Activated T-helper 2 cell treated with anti-CD3 and anti-CD28 coated beads, Interferon-gamma antibody, Interleukin-2, Interleukin-4, amounts not matched to agents 10 μg/mL and 5 μg/mL and 100 μg/mL, durations not matched to agents 14 hours and 24 hours and 36 hours (primary cell): ENCODE results near the gene KCTD6. TPM values are rescaled to one million over a fixed set of nuclear protein-coding genes. Genes with fewer than 3 reads are reported as not detected.

Source experiments
- DNase-seq: peaks from one replicate; pipeline ENCODE4 v3.0.0; 2021; ENCODE audit warnings: low spot score
- H3K27ac Mint-ChIP-seq: one replicate; pipeline ENCODE4 v1.8.0; 2021; ENCODE audit warnings: mixed read lengths
- H3K27me3 Mint-ChIP-seq: one replicate; pipeline ENCODE4 v1.8.0; 2021; ENCODE audit warnings: low read depth, mixed read lengths
- H3K36me3 Mint-ChIP-seq: one replicate; pipeline ENCODE4 v1.8.0; 2021; ENCODE audit warnings: low read depth, mixed read lengths
- H3K4me1 Mint-ChIP-seq: one replicate; pipeline ENCODE4 v1.8.0; 2021; ENCODE audit warnings: low read depth, mixed read lengths
- H3K4me3 Mint-ChIP-seq: one replicate; pipeline ENCODE4 v1.8.0; 2021; ENCODE audit warnings: low read depth, mild to moderate bottlenecking, moderate library complexity, mixed read lengths
- H3K9me3 Mint-ChIP-seq: one replicate; pipeline ENCODE4 v1.8.0; 2021; ENCODE audit warnings: mixed read lengths
- intact Hi-C: fragments of 100-400 bp; cut with micrococcal nuclease; formaldehyde crosslinking; loops from one replicate; pipeline ENCODE4 v1.15.1; 2023
- total RNA-seq: library from RNA; stranded (reverse); gene quantifications from 2 replicates; pipeline ENCODE4 v1.2.3, GENCODE V29; 2022

KCTD6 gene
- total RNA-seq, 1 donor from 2014 or later: 7.2 TPM

GRCh38 chr3:58490860-58491501 is 915 bp upstream of the KCTD6 start:
- peak overlapping the region; percentile 34 for H3K4me3 Mint-ChIP-seq
- H3K27ac Mint-ChIP-seq: no peak overlapping the region
- peaks cover 42% of the 10 kb centered on the region for H3K27me3 Mint-ChIP-seq
- no peak for DNase-seq
- no peaks in the 10 kb centered on the region for H3K36me3 Mint-ChIP-seq
- peaks cover 37% of the 10 kb centered on the region for H3K4me1 Mint-ChIP-seq
- no peaks in the 10 kb centered on the region for H3K9me3 Mint-ChIP-seq
- intact Hi-C loops: loop anchor here (1.0 to 10.0 kb wide), 5 partner anchors 20 to 256 kb away; partner anchors contain the start of genes ABHD6, HTD2 and RPP14

GRCh38 chr3:58492494-58492905 is 604 bp downstream of the KCTD6 start:
- Mint-ChIP-seq H3K9me3 (no peaks in the 10 kb centered on the region), H3K4me1 (peaks cover 36% of the 10 kb centered on the region)
- intact Hi-C loops: loop anchor here (1.0 to 10.0 kb wide), 4 partner anchors 40 to 258 kb away; partner anchors contain the start of genes ABHD6 and PDHB

GRCh38 chr3:58494107-58494506 is 2.2 kb downstream of the KCTD6 start:
- H3K27ac Mint-ChIP-seq: no peak overlapping the region
- H3K4me1 Mint-ChIP-seq: peaks cover 36% of the 10 kb centered on the region
- peaks cover 14% of the 10 kb centered on the region for H3K27me3 Mint-ChIP-seq
- H3K36me3 Mint-ChIP-seq: peaks cover 6% of the 10 kb centered on the region
- no peak for DNase-seq
- H3K4me3 Mint-ChIP-seq: peak overlapping the region; percentile 96
- intact Hi-C loops: loop anchor here (5.0 to 10.0 kb wide), 2 partner anchors 172 to 259 kb away; partner anchors contain the start of gene ABHD6
- H3K9me3 Mint-ChIP-seq: no peaks in the 10 kb centered on the region

More at GRCh38 chr3:58492494-58492905, 604 bp downstream of the KCTD6 start:
- peaks cover 28% of the 10 kb centered on the region for H3K27me3 Mint-ChIP-seq
- no peak for DNase-seq
- H3K36me3 Mint-ChIP-seq: no peaks in the 10 kb centered on the region
- H3K27ac Mint-ChIP-seq: peak overlapping the region; percentile 84
- H3K4me3 Mint-ChIP-seq: peak overlapping the region; percentile 96

GRCh38 chr3:58495101-58495500 is 3.2 kb downstream of the KCTD6 start:
- Mint-ChIP-seq H3K36me3 (peaks cover 10% of the 10 kb centered on the region), H3K4me3 (no peak overlapping the region), H3K9me3 (no peaks in the 10 kb centered on the region), H3K4me1 (peaks cover 32% of the 10 kb centered on the region), H3K27me3 (peaks cover 7% of the 10 kb centered on the region), H3K27ac (no peak overlapping the region)
- DNase-seq: no peak
- intact Hi-C loops: loop anchor here (10.0 kb wide), 1 partner anchor 260 kb away; the partner anchor contains the start of gene ABHD6

GRCh38 chr3:58496206-58496857 is 4.4 kb downstream of the KCTD6 start:
- Mint-ChIP-seq H3K27me3 (peaks cover 5% of the 10 kb centered on the region), H3K36me3 (peaks cover 19% of the 10 kb centered on the region), H3K9me3 (no peaks in the 10 kb centered on the region), H3K4me1 (peaks cover 30% of the 10 kb centered on the region), H3K4me3 (no peak overlapping the region), H3K27ac (no peak overlapping the region)
- no peak for DNase-seq
- intact Hi-C loops: loop anchor here (10.0 kb wide), 1 partner anchor 262 kb away; the partner anchor contains the start of gene ABHD6

- Mint-ChIP-seq H3K27me3 (peaks cover 3% of the 10 kb centered on the region), H3K9me3 (no peaks in the 10 kb centered on the region), H3K36me3 (peaks cover 23% of the 10 kb centered on the region), H3K4me3 (no peak overlapping the region), H3K4me1 (peaks cover 27% of the 10 kb centered on the region), H3K27ac (no peak overlapping the region)
- intact Hi-C loops: loop anchor here (10.0 kb wide), 1 partner anchor 262 kb away; the partner anchor contains the start of gene ABHD6
- DNase-seq: no peak
These were observed 5.2 kb downstream of the KCTD6 start for GRCh38 chr3:58497097-58497496.

GRCh38 chr3:58502872-58503271 is 11.0 kb downstream of the KCTD6 start:
- Mint-ChIP-seq H3K4me3 (no peak overlapping the region), H3K4me1 (no peaks in the 10 kb centered on the region), H3K36me3 (peaks cover 23% of the 10 kb centered on the region), H3K9me3 (no peaks in the 10 kb centered on the region), H3K27ac (no peak overlapping the region), H3K27me3 (no peaks in the 10 kb centered on the region)
- intact Hi-C loops: no loop called here
- DNase-seq: no peak

- Mint-ChIP-seq H3K27ac (no peak overlapping the region), H3K9me3 (no peaks in the 10 kb centered on the region), H3K36me3 (no peaks in the 10 kb centered on the region), H3K4me3 (no peak overlapping the region), H3K27me3 (no peaks in the 10 kb centered on the region), H3K4me1 (no peaks in the 10 kb centered on the region)
- intact Hi-C loops: no loop called here
- no peak for DNase-seq
These were observed 15.6 kb downstream of the KCTD6 start for GRCh38 chr3:58507356-58508078.

GRCh38 chr3:58508437-58508836 is 16.5 kb downstream of the KCTD6 start:
- Mint-ChIP-seq H3K4me3 (no peak overlapping the region), H3K27me3 (no peaks in the 10 kb centered on the region), H3K4me1 (no peaks in the 10 kb centered on the region), H3K27ac (no peak overlapping the region), H3K36me3 (no peaks in the 10 kb centered on the region), H3K9me3 (no peaks in the 10 kb centered on the region)
- intact Hi-C loops: no loop called here
- no peak for DNase-seq

GRCh38 chr3:58514405-58514804 is 22.5 kb downstream of the KCTD6 start:
- Mint-ChIP-seq H3K4me3 (no peak overlapping the region), H3K9me3 (no peaks in the 10 kb centered on the region)

GRCh38 chr3:58518291-58518789 is 26.4 kb downstream of the KCTD6 start:
- Mint-ChIP-seq H3K9me3 (no peaks in the 10 kb centered on the region), H3K27ac (no peak overlapping the region), H3K4me3 (no peak overlapping the region), H3K4me1 (no peaks in the 10 kb centered on the region), H3K36me3 (no peaks in the 10 kb centered on the region), H3K27me3 (peaks cover 5% of the 10 kb centered on the region)
- no peak for DNase-seq
- intact Hi-C loops: no loop called here

More at GRCh38 chr3:58514405-58514804, 22.5 kb downstream of the KCTD6 start:
- DNase-seq: no peak
- H3K27me3 Mint-ChIP-seq: peaks cover 5% of the 10 kb centered on the region
- no peak overlapping the region for H3K27ac Mint-ChIP-seq
- H3K4me1 Mint-ChIP-seq: no peaks in the 10 kb centered on the region
- H3K36me3 Mint-ChIP-seq: no peaks in the 10 kb centered on the region
- intact Hi-C loops: no loop called here

- H3K4me3 Mint-ChIP-seq: no peak overlapping the region
- H3K36me3 Mint-ChIP-seq: no peaks in the 10 kb centered on the region
- H3K9me3 Mint-ChIP-seq: no peaks in the 10 kb centered on the region
- no peaks in the 10 kb centered on the region for H3K4me1 Mint-ChIP-seq
- DNase-seq: no peak
- H3K27me3 Mint-ChIP-seq: peaks cover 3% of the 10 kb centered on the region
- intact Hi-C loops: no loop called here
- no peak overlapping the region for H3K27ac Mint-ChIP-seq
These were observed 27.9 kb downstream of the KCTD6 start for GRCh38 chr3:58519668-58520402.
